GM18505 (cell line): ENCODE results near the gene GNG2.

Source experiments
- ATAC-seq: cut with Tn5 transposase; IDR thresholded peaks from one replicate; pipeline ENCODE4 v1.9.1; 2021; ENCODE audit not compliant: unreplicated experiment
- POLR2A ChIP-seq: IDR thresholded peaks from 4 replicates; pipeline ENCODE4 v1.6.1; 2011; ENCODE audit warnings: borderline replicate concordance; ENCODE audit not compliant: insufficient read depth, insufficient read length; ENCODE audit errors: extremely low read depth

The GNG2 gene

DNA sequence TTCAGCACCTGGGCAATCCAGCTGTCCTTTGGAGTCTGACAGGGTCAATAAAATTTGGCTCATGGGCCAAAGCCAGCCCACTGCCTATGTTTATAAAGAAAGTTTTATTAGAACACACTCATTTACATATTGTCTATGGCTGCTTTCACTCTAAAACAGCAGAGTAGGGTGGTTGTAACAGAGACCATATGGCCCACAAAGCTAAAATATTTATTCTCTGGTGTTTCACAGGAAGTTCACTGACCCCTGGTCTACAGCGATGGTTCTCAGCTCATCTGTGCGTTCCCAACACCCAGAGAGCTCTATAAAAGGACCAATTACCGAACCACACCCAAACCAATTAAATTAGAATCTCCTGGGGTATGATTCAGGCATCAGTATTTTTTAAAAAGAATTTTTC is 91.2 kb downstream of the GNG2 start:
- no peak for TF ChIP-seq POLR2A
- no peak for ATAC-seq

DNA sequence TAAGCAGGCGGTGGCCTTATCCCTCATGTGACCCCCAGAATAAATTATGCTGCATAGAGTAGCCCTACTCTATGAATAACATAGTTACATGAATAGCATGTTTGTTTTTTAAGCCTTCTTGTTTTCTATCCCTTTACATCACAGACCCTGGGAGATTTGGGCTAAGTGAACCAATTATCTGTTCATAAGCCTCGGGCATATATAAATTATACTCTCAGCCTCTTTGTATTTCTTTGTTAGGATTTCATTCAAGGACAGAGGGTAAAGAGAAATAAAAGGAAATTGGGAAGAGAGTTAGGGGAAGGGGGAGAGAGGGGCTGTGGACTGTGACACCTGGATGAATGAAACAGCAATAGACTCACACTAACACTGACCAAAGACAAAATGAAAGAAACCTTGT is 93.6 kb downstream of the GNG2 start:
- ATAC-seq = no peak
- no peak for TF ChIP-seq POLR2A

DNA sequence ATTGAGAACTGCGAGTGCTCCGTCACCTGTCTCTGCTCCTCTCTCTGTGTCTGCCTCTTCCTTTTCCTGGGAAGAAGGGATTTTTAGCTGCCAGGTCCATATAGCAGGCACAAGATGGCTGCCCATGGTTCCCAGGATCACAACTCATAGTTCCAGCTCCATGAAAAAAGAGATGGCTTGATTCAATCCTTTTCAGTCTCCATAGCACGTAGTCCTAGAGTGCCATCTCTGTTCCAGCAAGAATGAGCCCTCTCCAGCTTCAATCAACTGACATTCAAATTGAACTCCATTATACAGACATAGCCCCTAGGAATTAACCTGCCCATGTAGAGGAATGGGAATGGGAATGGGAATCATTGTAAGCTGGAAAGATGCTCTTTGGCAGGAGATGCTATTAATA is 94.2 kb downstream of the GNG2 start:
- TF ChIP-seq POLR2A = no peak
- ATAC-seq = no peak

DNA sequence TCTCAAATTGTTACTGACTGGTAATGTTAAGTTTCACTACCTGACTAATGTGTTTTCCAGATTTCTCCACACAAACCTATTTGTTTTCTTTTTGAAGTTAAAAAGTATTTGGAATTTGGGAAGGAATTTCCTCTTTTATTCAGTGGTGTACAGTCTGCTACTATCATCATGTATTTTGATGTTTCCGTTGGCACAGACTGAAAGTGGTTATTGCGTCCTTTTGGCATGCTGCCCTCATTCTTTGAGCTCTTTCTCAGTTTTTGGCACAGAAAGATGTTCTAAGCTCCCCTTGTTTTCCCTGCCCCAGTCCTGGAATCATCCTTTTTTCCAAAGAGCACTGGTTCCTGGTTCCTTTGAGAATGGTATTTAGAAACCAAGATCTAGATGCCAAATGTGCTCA is 97.5 kb downstream of the GNG2 start:
- ATAC-seq = no peak
- no peak for TF ChIP-seq POLR2A

DNA sequence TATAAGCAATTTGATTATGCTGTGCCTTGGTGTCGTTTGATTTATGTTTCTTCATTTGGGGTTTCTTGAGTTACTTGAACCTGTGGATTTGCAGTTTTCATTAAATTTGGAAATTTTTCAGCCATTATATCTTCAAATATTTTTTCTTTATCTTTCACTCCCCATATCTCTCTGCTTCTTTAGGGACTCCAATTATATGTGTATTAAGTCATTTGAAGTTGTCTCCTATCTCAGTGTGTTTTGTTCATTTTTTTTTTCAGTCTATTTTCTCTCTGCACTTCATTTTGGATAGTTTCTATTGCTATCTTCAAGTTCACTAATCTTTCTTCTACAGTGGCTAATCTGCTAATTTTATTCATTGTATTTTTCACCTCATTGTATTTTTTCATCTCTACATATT is 99.5 kb downstream of the GNG2 start:
- ATAC-seq = no peak
- TF ChIP-seq POLR2A = no peak

DNA sequence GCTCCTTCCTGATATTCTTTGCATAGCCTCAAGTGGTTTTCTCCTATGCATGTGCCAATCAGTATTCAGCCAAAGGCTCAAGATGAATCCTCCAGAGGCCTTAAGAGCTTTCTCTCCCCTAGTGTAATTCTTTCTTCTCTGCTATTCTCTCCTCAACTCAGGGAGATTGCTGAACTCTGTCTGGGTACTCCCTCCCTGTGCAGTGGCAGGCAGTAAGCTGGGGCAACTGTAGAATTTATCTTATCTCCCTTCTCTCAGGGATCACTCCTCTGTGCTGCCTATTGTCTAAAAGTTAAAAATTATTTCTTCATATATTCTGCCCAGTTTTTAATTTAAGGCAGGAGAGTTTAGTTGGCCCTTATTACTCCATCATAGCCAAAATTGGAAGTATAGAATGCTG is 100.5 kb downstream of the GNG2 start:
- no peak for TF ChIP-seq POLR2A

DNA sequence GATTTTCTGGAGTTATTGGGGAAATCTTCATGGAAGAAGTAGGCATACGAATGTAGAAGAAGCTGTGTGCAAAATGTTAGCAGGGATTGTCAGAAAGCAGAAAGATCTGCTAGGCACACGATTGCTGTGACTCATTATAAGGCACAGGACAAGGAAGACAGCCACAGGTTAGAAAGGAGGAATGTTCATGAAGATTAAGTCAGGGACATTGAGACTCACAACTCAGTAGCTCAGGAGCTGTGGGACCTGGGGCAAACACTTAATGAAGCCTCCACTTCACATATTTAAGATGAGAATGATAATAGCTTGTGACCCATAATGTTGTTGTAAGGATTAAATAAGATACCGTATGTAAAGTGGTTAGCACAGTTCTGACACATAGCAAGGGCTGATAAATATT is 102.3 kb downstream of the GNG2 start:
- TF ChIP-seq POLR2A = no peak
- ATAC-seq = no peak

More for the DNA sequence above, 100.5 kb downstream of the GNG2 start:
- ATAC-seq = no peak

DNA sequence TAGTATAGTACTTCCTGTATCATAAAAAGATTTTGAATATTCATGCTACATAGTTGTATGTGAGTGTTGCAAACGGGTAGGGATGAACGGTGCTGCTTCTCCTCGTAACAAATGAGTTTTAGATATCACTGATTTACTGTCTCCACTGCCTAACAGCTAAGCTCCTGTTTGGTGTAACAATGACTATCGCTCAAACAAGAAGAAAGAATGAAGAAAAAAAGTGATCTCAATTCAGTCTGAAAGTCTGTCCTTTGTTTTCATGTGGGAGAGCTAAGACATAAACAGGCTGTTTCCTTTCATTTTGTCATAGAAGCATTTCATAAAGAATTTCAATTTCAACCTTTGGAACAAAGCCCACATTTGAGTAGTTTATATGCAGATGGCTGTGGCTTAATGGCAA is 102.9 kb downstream of the GNG2 start:
- TF ChIP-seq POLR2A = no peak
- no peak for ATAC-seq

DNA sequence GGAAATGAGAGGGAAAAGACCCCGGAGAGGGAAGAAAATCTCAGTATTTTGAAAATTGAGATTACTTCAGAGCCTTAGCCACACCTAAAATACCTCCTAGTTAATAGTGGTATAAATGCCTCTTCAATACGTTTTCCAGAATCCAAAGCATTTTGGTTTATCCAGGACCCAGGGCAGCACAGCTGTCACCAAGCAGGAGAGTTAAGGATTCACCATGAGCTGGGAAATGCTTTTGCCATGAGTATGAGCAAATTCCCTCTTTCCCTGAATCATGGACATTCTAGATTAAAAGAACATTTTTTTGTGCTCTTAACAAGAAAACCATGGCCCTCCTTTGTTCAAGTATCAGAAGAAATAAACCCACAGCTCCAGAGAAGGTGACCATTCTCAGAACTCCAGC is 107.1 kb downstream of the GNG2 start:
- no peak for ATAC-seq

DNA sequence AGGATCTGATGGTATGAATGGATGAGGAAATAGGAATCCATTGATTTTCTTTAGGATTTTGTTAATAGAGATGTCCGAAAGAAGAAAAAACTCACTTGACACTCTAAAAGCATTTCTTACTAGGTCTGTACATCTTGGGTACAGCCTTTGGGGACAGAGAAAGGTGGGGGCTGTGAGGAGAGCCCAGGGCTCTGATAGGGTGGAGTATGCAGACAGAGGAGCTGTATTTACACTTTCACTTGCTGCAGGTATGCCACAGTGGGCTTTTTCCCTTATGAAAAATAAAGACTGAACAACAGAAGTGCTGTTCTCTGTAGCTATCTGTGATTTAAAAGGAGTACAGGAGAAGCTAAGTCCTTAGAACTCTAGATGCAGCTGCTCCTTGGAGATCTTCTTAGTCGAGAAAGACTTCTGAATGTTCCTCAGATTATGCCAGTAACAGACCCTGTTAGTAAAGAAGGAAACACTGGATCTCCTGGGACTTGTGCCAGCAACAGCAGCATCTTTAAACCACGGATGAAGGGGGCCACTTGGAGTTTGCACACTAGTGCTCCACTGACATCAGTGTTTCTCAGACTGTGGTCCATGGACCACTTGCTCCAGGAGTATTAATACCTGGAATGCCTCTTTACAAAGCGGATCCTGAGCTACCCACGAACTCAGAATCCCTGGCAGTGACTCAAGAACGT is 109.6 kb downstream of the GNG2 start:
- ATAC-seq = no peak
- TF ChIP-seq POLR2A = no peak

More for the DNA sequence above, 107.1 kb downstream of the GNG2 start:
- TF ChIP-seq POLR2A = no peak

DNA sequence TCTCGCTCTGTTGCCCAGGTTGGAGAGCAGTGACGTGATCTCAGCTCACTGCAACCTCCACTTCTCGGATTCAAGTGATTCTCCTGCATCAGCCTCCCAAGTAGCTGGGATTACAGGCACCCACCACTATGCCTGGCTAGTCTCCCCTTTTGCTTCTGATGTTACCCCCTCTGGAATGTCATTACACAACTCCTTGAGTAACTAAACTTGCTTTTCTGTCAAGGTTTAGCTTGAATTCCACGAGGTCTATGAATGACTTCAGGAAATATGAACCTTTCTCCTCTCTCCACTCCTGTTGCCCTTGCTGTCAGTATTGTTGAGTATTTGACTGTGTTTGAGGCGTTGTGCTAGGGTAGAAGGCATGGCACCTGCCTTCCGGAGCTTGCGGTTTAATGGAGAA is 112.2 kb downstream of the GNG2 start:
- TF ChIP-seq POLR2A = no peak
- ATAC-seq = no peak

DNA sequence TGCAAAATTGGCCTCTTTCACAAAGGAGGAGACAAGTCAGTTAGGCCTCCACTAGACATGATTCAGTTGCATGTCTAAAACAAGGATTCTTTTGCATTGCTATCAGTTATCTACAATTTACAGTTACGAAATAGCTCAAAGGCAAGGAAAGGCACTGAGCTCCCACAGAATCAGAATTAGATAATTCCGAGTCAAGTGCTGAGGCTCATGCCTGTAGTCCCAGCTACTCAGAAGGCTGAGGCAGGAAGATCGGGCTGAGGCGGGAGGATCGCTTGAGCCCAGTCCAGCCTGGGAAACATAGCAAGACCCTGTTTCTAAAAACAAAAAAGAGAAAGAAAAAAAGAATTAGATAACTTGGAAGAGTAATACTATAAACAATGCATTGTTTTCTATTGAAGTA is 116.7 kb downstream of the GNG2 start:
- ATAC-seq = no peak
- no peak for TF ChIP-seq POLR2A

DNA sequence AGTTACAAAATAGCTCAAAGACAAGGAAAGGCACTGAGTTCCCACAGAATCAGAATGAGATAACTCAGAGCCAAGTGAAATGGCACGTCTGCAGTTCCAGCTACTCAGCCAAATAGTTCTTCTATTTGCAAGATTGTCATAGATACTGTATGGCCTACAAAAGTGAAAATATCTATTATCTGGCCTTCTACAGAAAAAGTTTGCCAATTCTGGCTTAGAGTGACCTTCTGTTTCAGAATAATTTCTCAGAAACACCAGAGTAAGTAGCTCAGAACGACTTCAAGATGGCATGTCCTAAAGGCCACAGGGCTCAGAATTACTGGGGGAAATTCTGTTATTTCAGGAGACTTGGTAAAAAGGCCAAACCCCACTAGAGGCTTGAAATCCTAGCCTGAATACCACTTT is 118.3 kb downstream of the GNG2 start:
- ATAC-seq = no peak
- no peak for TF ChIP-seq POLR2A

DNA sequence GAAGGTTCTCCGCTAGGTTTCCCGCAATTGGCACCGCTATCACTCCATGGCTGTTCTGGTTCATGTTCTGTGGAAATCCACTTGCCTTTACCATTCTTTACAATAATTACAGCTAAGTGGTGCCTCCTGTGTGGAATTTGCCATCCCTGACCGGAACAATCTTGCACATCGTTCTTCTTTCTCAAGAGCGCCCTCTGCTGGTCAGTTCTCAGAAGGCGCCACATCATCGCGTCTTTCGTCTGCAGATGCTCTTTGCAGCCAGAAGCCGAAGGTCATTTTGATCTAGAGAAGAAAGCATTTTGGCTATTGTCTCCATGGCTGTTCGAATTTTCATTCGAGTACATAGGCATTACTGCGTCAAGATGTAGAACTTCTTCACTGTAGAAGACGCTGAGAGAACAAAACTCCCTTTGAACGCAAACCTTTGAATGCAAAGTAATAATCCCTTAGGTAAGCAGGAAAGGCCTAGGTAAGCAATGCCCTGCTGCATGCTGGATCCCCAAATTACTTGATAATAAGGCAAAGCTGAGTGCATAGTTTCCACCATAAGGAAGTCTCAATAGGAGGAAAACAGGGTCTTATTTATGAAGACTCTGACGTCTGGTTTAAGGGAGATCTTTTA is 118.8 kb downstream of the GNG2 start:
- TF ChIP-seq POLR2A = no peak
- no peak for ATAC-seq
